ENCODE results near the gene ECEL1. TPM values are rescaled to one million over a fixed set of nuclear protein-coding genes. Genes with fewer than 3 reads are reported as not detected.

ECEL1 gene
- total and polyA plus RNA-seq, 2 donors (not counting 1 experiment from before 2014, with no cell fraction given) = 0.47 TPM; not detected in 1

DNA sequence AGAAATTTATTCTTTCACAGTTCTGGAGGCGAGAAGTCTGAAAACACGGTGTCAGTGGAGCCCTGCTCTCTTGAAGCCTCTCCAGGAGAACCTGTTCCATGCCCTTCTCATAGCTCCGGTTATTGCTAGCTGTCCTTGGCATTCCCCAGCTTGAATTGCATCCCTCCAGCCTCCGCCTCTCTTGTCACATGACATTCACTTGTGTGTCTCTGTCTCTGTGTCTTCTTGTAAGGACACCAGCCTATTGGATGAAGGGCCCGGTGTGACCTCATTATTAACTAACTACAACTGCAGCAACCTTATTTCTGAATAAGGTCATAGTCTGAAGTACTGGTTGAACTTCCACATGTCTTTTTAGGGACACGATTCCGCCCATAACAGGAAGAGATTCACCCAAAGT is 28.0 kb upstream of the ECEL1 start:
- Histone ChIP-seq H3K4me1 (ENCODE audit: control insufficient read depth in 2 of 2, insufficient read depth in 2 of 2, low read length in 2 of 2) (no peaks in the 10 kb centered on the region), H4K20me1 (ENCODE audit: control insufficient read depth, insufficient read depth, low read length, poor library complexity, severe bottlenecking) (no peaks in the 10 kb centered on the region), H3K36me3 (replicated peaks in 1 of 2; ENCODE audit: control extremely low read depth in 1 of 2, control insufficient read depth in 1 of 2, extremely low read depth in 1 of 2, insufficient read depth in 2 of 2, low read length in 1 of 2) (no peaks in the 10 kb centered on the region), H3K9ac (ENCODE audit: low read length) (no peak overlapping the region), H3K27me3 (replicated peaks in 1 of 4; ENCODE audit: control extremely low read depth in 1 of 4, control insufficient read depth in 3 of 4, insufficient read depth in 4 of 4, low read length in 3 of 4) (peaks cover 0 to 3% (median 0%) of the 10 kb centered on the region in 4 experiments), H3K4me3 (ENCODE audit: control extremely low read depth in 1 of 5, extremely low read depth in 1 of 5, insufficient read depth in 1 of 5, low read depth in 2 of 5, low read length in 4 of 5) (no peak overlapping the region), H3K9me3 (ENCODE audit: control extremely low read depth in 1 of 3, control insufficient read depth in 2 of 3, insufficient read depth in 1 of 3, low read length in 2 of 3) (no peaks in the 10 kb centered on the region), H3K4me2 (replicated peaks; ENCODE audit: low read depth, low read length, poor library complexity, severe bottlenecking) (no peak overlapping the region), H3K79me2 (ENCODE audit: control insufficient read depth, insufficient read depth, low read length) (no peaks in the 10 kb centered on the region), H3K27ac (ENCODE audit: low read length in 2 of 2) (no peak overlapping the region), H2AFZ (ENCODE audit: insufficient read depth, low read depth, low read length, poor library complexity, severe bottlenecking) (no peak overlapping the region)
- 77% methylated on average over 6 of the region's 7 CpGs for WGBS (ENCODE audit: insufficient coverage)
- POLR2A ChIA-PET = no interaction called here
- H3K4me3 Mint-ChIP-seq = no peak overlapping the region
- H3K9me3 Mint-ChIP-seq (ENCODE audit: insufficient read depth) = no peaks in the 10 kb centered on the region
- CTCF ChIA-PET = no interaction called here
- peaks cover 18% of the 10 kb centered on the region for H3K27me3 Mint-ChIP-seq
- ATAC-seq (ENCODE audit: low read depth) (no peak), DNase-seq (no peak)
- H3K4me1 Mint-ChIP-seq = no peaks in the 10 kb centered on the region
- no peak overlapping the region for H3K27ac Mint-ChIP-seq
- no peak for TF ChIP-seq EZH2 (IDR thresholded peaks at IDR 0.05; ENCODE audit: borderline replicate concordance, insufficient read depth, low read depth, low read length, poor library complexity, severe bottlenecking)
- TF ChIP-seq, protein P1, sequence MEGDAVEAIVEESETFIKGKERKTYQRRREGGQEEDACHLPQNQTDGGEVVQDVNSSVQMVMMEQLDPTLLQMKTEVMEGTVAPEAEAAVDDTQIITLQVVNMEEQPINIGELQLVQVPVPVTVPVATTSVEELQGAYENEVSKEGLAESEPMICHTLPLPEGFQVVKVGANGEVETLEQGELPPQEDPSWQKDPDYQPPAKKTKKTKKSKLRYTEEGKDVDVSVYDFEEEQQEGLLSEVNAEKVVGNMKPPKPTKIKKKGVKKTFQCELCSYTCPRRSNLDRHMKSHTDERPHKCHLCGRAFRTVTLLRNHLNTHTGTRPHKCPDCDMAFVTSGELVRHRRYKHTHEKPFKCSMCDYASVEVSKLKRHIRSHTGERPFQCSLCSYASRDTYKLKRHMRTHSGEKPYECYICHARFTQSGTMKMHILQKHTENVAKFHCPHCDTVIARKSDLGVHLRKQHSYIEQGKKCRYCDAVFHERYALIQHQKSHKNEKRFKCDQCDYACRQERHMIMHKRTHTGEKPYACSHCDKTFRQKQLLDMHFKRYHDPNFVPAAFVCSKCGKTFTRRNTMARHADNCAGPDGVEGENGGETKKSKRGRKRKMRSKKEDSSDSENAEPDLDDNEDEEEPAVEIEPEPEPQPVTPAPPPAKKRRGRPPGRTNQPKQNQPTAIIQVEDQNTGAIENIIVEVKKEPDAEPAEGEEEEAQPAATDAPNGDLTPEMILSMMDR (IDR thresholded peaks at IDR 0.05) = no peak
- intact Hi-C loops (cut with micrococcal nuclease) = no loop called here

- CTCF ChIA-PET = interaction anchor here (1.1 kb wide), 1 partner anchor 8 kb away, joined by 3 read pairs; no protein-coding TSS in a partner anchor
- Histone ChIP-seq H3K27ac (ENCODE audit: low read length in 2 of 2) (no peak overlapping the region), H3K4me1 (ENCODE audit: control insufficient read depth in 2 of 2, insufficient read depth in 2 of 2, low read length in 2 of 2) (no peaks in the 10 kb centered on the region), H3K79me2 (ENCODE audit: control insufficient read depth, insufficient read depth, low read length) (no peaks in the 10 kb centered on the region), H3K27me3 (replicated peaks in 1 of 4; ENCODE audit: control extremely low read depth in 1 of 4, control insufficient read depth in 3 of 4, insufficient read depth in 4 of 4, low read length in 3 of 4) (no peaks in the 10 kb centered on the region), H3K4me2 (replicated peaks; ENCODE audit: low read depth, low read length, poor library complexity, severe bottlenecking) (no peak overlapping the region), H3K9me3 (ENCODE audit: control extremely low read depth in 1 of 3, control insufficient read depth in 2 of 3, insufficient read depth in 1 of 3, low read length in 2 of 3) (no peaks in the 10 kb centered on the region), H3K4me3 (ENCODE audit: control extremely low read depth in 1 of 5, extremely low read depth in 1 of 5, insufficient read depth in 1 of 5, low read depth in 2 of 5, low read length in 4 of 5) (no peak overlapping the region), H4K20me1 (ENCODE audit: control insufficient read depth, insufficient read depth, low read length, poor library complexity, severe bottlenecking) (no peaks in the 10 kb centered on the region), H3K9ac (ENCODE audit: low read length) (no peak overlapping the region), H3K36me3 (replicated peaks in 1 of 2; ENCODE audit: control extremely low read depth in 1 of 2, control insufficient read depth in 1 of 2, extremely low read depth in 1 of 2, insufficient read depth in 2 of 2, low read length in 1 of 2) (no peaks in the 10 kb centered on the region), H2AFZ (ENCODE audit: insufficient read depth, low read depth, low read length, poor library complexity, severe bottlenecking) (no peak overlapping the region)
- TF ChIP-seq, protein P1 (IDR thresholded peaks at IDR 0.05) = no peak
- no peak for TF ChIP-seq EZH2 (IDR thresholded peaks at IDR 0.05; ENCODE audit: borderline replicate concordance, insufficient read depth, low read depth, low read length, poor library complexity, severe bottlenecking)
- Mint-ChIP-seq H3K27ac (no peak overlapping the region), H3K4me3 (no peak overlapping the region), H3K4me1 (no peaks in the 10 kb centered on the region), H3K27me3 (peaks cover 17% of the 10 kb centered on the region), H3K9me3 (ENCODE audit: insufficient read depth) (no peaks in the 10 kb centered on the region)
- intact Hi-C loops (cut with micrococcal nuclease) = no loop called here
- POLR2A ChIA-PET = no interaction called here
- ATAC-seq (ENCODE audit: low read depth) = no peak
- WGBS (ENCODE audit: insufficient coverage) = 90% methylated on average over 2 of the region's 5 CpGs
- no peak for DNase-seq
These were observed 25.7 kb upstream of the ECEL1 start for GRCh38 chr2:232513353-232513752.

Measured in B cell (primary cell).